ENCODE data around the gene PHC2. TPM values are rescaled to one million over a fixed set of nuclear protein-coding genes. Genes with fewer than 3 reads are reported as not detected.

PHC2 gene
- total and polyA plus RNA-seq, 2 donors from 2014 or later, result 118 to 149 TPM

DNA sequence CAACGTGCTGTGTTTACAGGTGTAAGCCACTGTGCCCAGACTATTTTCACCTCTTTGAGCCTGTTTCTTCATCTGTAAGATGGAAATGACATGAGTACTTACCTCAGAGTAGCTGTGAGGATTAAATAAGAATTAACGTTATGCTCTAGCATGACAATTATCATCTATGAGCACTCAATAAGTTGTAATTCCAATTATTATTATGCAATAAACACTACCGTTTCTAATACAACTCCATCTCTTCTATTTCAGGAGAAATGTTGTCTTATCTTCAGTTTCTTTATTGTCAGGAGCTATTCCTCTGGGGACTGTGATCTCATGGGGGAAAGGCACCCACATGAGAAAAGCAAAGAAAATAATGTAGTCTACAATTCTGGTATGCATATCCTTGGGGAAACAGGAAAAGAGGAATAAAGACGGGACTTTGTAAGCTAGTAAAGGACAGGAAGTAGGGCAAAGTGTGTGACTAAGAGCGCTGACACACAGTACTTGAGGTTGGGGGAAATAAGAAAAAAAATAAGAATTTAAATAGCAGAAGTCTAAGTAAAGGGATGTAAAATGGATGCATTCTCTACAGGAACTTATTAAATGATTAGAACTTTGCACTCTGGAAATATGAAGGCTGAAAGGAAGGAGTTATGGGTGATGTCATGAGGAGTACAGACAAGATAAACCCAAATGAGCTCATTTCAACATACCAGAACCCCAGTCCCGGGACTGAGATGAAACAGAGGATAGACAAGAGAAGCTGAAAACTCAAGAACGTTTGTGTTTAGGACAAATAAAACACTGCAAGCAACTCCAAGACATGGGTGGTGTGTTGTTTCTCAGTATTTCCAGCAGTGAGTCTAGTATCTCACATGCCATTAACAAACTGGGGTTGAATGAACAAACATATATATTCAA is 9.8 kb downstream of the PHC2 start:
- Histone ChIP-seq H3K27me3 (ENCODE audit: control insufficient read depth, insufficient read depth, low read length) (no peaks in the 10 kb centered on the region), H3K9ac (ENCODE audit: low read length in 3 of 3) (no peak overlapping the region), H3K36me3 (ENCODE audit: control insufficient read depth in 2 of 3, insufficient read depth in 3 of 3, low read length in 3 of 3) (no peaks in the 10 kb centered on the region), H3K4me3 (ENCODE audit: low read length in 3 of 3) (no peak overlapping the region), H3K27ac (ENCODE audit: low read depth in 2 of 2, low read length in 2 of 2) (no peak overlapping the region), H3K4me1 (ENCODE audit: control insufficient read depth in 2 of 3, insufficient read depth in 2 of 3, low read depth in 1 of 3, low read length in 3 of 3) (no peaks in the 10 kb centered on the region), H3K9me3 (ENCODE audit: control insufficient read depth in 2 of 3, insufficient read depth in 1 of 3, low read length in 3 of 3) (peaks cover 0 to 7% (median 0%) of the 10 kb centered on the region in 3 donors)
- FAIRE-seq (no peak), DNase-seq (no peak)
- TF ChIP-seq, protein P1, sequence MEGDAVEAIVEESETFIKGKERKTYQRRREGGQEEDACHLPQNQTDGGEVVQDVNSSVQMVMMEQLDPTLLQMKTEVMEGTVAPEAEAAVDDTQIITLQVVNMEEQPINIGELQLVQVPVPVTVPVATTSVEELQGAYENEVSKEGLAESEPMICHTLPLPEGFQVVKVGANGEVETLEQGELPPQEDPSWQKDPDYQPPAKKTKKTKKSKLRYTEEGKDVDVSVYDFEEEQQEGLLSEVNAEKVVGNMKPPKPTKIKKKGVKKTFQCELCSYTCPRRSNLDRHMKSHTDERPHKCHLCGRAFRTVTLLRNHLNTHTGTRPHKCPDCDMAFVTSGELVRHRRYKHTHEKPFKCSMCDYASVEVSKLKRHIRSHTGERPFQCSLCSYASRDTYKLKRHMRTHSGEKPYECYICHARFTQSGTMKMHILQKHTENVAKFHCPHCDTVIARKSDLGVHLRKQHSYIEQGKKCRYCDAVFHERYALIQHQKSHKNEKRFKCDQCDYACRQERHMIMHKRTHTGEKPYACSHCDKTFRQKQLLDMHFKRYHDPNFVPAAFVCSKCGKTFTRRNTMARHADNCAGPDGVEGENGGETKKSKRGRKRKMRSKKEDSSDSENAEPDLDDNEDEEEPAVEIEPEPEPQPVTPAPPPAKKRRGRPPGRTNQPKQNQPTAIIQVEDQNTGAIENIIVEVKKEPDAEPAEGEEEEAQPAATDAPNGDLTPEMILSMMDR (IDR thresholded peaks at IDR 0.05; ENCODE audit: borderline replicate concordance, extremely low read depth, insufficient read depth), result no peak
- intact Hi-C loops (cut with DNase I), result no loop called here

DNA sequence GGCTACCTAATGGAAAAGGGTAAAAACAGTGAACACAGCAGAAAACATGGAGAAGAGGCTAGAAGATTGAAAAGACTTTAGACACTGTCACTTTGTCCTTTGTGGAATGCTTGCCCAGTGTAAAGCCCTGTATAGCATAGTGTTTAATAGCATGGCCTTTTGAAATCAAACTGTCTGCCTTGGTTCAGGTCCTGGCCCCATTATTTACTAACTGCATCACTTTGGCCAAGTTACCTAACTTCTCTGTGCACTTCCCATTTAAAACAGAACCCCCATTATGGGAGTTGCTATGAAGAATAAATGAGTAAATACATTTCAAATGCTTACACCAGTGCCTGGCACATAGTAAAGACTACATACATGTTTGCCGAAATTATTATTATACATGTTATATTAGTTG is 12.1 kb downstream of the PHC2 start:
- intact Hi-C loops (cut with DNase I), result no loop called here
- H3K27me3 ChIP-seq (ENCODE audit: control insufficient read depth, insufficient read depth, low read length), result no peaks in the 10 kb centered on the region

DNA sequence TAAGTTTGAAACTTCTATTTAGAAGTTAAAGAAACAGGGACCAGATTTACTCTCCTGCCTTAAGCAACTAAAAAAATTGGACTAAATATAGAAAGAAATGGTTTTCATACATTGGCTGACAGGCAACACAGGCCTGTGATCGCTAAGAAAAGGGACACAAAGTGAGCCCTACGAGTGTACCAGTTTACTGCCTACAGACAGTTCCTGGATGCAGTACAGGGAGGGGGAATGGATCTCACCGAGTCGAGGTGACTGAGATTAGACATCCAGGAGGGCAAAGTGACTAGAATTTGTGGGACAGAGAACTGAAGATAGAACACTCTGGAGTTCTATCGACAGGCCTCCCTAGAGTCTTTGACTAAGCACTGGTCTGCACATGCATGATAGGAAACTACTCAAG is 16.0 kb downstream of the PHC2 start:
- H3K9me3 ChIP-seq (ENCODE audit: control insufficient read depth in 2 of 3, insufficient read depth in 1 of 3, low read length in 3 of 3), result peaks cover 0 to 12% (median 0%) of the 10 kb centered on the region in 3 donors
- intact Hi-C loops (cut with DNase I), result no loop called here
- DNase-seq, result no peak
- no peaks in the 10 kb centered on the region for H3K4me1 ChIP-seq (ENCODE audit: control insufficient read depth in 2 of 3, insufficient read depth in 2 of 3, low read depth in 1 of 3, low read length in 3 of 3)
- H3K9ac ChIP-seq (ENCODE audit: low read length in 3 of 3), result no peak overlapping the region
- H3K27me3 ChIP-seq (ENCODE audit: control insufficient read depth, insufficient read depth, low read length), result no peaks in the 10 kb centered on the region
- FAIRE-seq, result no peak
- no peaks in the 10 kb centered on the region for H3K36me3 ChIP-seq (ENCODE audit: control insufficient read depth in 2 of 3, insufficient read depth in 3 of 3, low read length in 3 of 3)
- H3K4me3 ChIP-seq (ENCODE audit: low read length in 3 of 3), result no peak overlapping the region
- TF ChIP-seq, protein P1 (IDR thresholded peaks at IDR 0.05; ENCODE audit: borderline replicate concordance, extremely low read depth, insufficient read depth), result no peak
- no peak overlapping the region for H3K27ac ChIP-seq (ENCODE audit: low read depth in 2 of 2, low read length in 2 of 2)

More for the DNA sequence above, 12.1 kb downstream of the PHC2 start:
- Histone ChIP-seq H3K9ac (ENCODE audit: low read length in 3 of 3) (no peak overlapping the region), H3K4me1 (ENCODE audit: control insufficient read depth in 2 of 3, insufficient read depth in 2 of 3, low read depth in 1 of 3, low read length in 3 of 3) (no peaks in the 10 kb centered on the region), H3K27ac (ENCODE audit: low read depth in 2 of 2, low read length in 2 of 2) (no peak overlapping the region), H3K4me3 (ENCODE audit: low read length in 3 of 3) (no peak overlapping the region), H3K36me3 (ENCODE audit: control insufficient read depth in 2 of 3, insufficient read depth in 3 of 3, low read length in 3 of 3) (no peaks in the 10 kb centered on the region), H3K9me3 (ENCODE audit: control insufficient read depth in 2 of 3, insufficient read depth in 1 of 3, low read length in 3 of 3) (peaks cover 0 to 12% (median 0%) of the 10 kb centered on the region in 3 donors)
- DNase-seq (no peak), FAIRE-seq (no peak)
- TF ChIP-seq, protein P1 (IDR thresholded peaks at IDR 0.05; ENCODE audit: borderline replicate concordance, extremely low read depth, insufficient read depth), result no peak

Measured in kidney (tissue), 14 donors.